GM12878 (cell line): ENCODE data around the gene SMIM12. TPM values are rescaled to one million over a fixed set of nuclear protein-coding genes. Genes with fewer than 3 reads are reported as not detected.

Source experiments
- ATAC-seq: fragments of 200-7000 bp; cut with Tn5 transposase; 3 replicates; pipeline ENCODE4 v1.9.1; 2020; ENCODE audit warnings: mild to moderate bottlenecking, moderate library complexity
- BruUV-seq: library from RNA; stranded (reverse); fragments of 400-500 nt; replicated peaks from 2 replicates; lab custom pipeline; 2021; lab: Mats Ljungman, UMichigan
- CTCF ChIA-PET: fragments of 300-600 bp; sonication (Branson Sonifier 250); formaldehyde crosslinking; extraction: SDS; loops from one replicate; lab custom pipeline; 2021; ENCODE audit warnings: inconsistent platforms; lab: Yijun Ruan, JAX
- POLR2A ChIA-PET: fragments of 350-600 bp; formaldehyde crosslinking; extraction: SDS; loops from one replicate; lab custom pipeline; 2021; ENCODE audit warnings: inconsistent platforms; lab: Charles Lee
- RAD21 ChIA-PET: fragments of 300-600 bp; sonication (Branson Sonifier 250); formaldehyde crosslinking; loops from one replicate; lab custom pipeline; 2023; ENCODE audit warnings: antibody characterized with exemption; ENCODE audit not compliant: unreplicated experiment; lab: Charles Lee
- SMC1A ChIA-PET: fragments of 300-600 bp; sonication (Branson Sonifier 250); formaldehyde crosslinking; loops from one replicate; lab custom pipeline; 2023; ENCODE audit not compliant: unreplicated experiment, uncharacterized antibody; lab: Charles Lee
- DNase-seq: peaks from one replicate; pipeline ENCODE4 v3.0.0-alpha.2; 2011; ENCODE audit warnings: low read depth, low spot score
- FAIRE-seq: peaks from 3 replicates; lab custom pipeline; 2011; peaks lifted over from hg19 to GRCh38; lab: Jason Lieb, UNC
- H2AFZ ChIP-seq: 2 replicates; pipeline ENCODE4 v1.6.0; 2011; ENCODE audit warnings: low read depth, low read length, control low read depth; ENCODE audit not compliant: control insufficient read depth
- H3K27ac ChIP-seq: 2 replicates; pipeline ENCODE4 v1.5.1; 2011; ENCODE audit warnings: control low read depth; ENCODE audit not compliant: control insufficient read depth, insufficient read depth
- H3K27me3 ChIP-seq, 2 experiments: replicated peaks in 1 of 2; 2 replicates each; pipeline versions ENCODE4 v1.6.0 to v1.6.1; 2011; ENCODE audit warnings: low read length in 1 of 2; ENCODE audit not compliant: control insufficient read depth in 2 of 2, insufficient read depth in 2 of 2
- H3K36me3 ChIP-seq, 2 experiments: 2 replicates each; pipeline ENCODE4 v1.5.1; 2011; ENCODE audit warnings: low read length in 1 of 2; ENCODE audit not compliant: control insufficient read depth in 2 of 2, insufficient read depth in 2 of 2
- H3K4me1 ChIP-seq: 2 replicates; pipeline ENCODE4 v1.6.1; 2011; ENCODE audit warnings: mild to moderate bottlenecking, low read length, moderate library complexity, mixed read lengths; ENCODE audit not compliant: control insufficient read depth, insufficient read depth
- H3K4me2 ChIP-seq: 2 replicates; pipeline ENCODE4 v1.6.0; 2011; ENCODE audit warnings: control low read depth; ENCODE audit not compliant: control insufficient read depth, insufficient read depth
- H3K4me3 ChIP-seq: fragments of 200-600 bp; sonication (generic); 2 replicates; pipeline ENCODE4 v1.5.1; 2016
- H3K79me2 ChIP-seq: 2 replicates; pipeline ENCODE4 v1.6.0; 2011; ENCODE audit warnings: low read length; ENCODE audit not compliant: control insufficient read depth, insufficient read depth
- H3K9ac ChIP-seq: 2 replicates; pipeline ENCODE4 v1.8.0; 2011; ENCODE audit warnings: low read length, control low read depth, mixed read lengths; ENCODE audit not compliant: control insufficient read depth, insufficient read depth
- H3K9me3 ChIP-seq: replicated peaks from 3 replicates; pipeline ENCODE4 v1.5.1; 2011; ENCODE audit warnings: mild to moderate bottlenecking, low read length; ENCODE audit not compliant: control insufficient read depth, insufficient read depth
- H4K20me1 ChIP-seq: 2 replicates; pipeline ENCODE4 v1.6.0; 2011; ENCODE audit not compliant: control insufficient read depth, insufficient read depth
- BRCA1 ChIP-seq: IDR thresholded peaks from 2 replicates; pipeline ENCODE4 v1.6.1; 2011; ENCODE audit warnings: low read depth, low read length, improper control_type of control experiment
- EGR1 ChIP-seq, 2 experiments: IDR thresholded peaks; 1 replicate in 1 of 2; 2 replicates in 1 of 2; pipeline ENCODE4 v1.6.1; 2011 to 2012; ENCODE audit warnings: low read depth in 2 of 2, low read length in 2 of 2, borderline replicate concordance in 1 of 2, mild to moderate bottlenecking in 1 of 2, moderate library complexity in 1 of 2
- ESRRA ChIP-seq: IDR thresholded peaks from 2 replicates; pipeline ENCODE4 v1.6.1; 2012; ENCODE audit warnings: mild to moderate bottlenecking, low read length, improper control_type of control experiment
- HCFC1 ChIP-seq: fragments of 150-350 bp; IDR thresholded peaks from 2 replicates; pipeline ENCODE4 v1.6.1; 2014; ENCODE audit warnings: low read length
- HDGF ChIP-seq: fragments of 450-650 bp; IDR thresholded peaks from 2 replicates; pipeline ENCODE4 v1.6.1; 2016; ENCODE audit warnings: antibody characterized with exemption
- MTA3 ChIP-seq: IDR thresholded peaks from 2 replicates; pipeline ENCODE4 v1.6.1; 2012; ENCODE audit warnings: low read length, inconsistent platforms, borderline replicate concordance
- NBN ChIP-seq: fragments of 450-650 bp; IDR thresholded peaks from 2 replicates; pipeline ENCODE4 v1.6.1; 2016
- NR2F1 ChIP-seq: fragments of 450-650 bp; conservative IDR thresholded peaks from 2 replicates; pipeline ENCODE4 v1.6.1; 2017; ENCODE audit warnings: mild to moderate bottlenecking
- PBX3 ChIP-seq: IDR thresholded peaks from 2 replicates; pipeline ENCODE4 v1.6.1; 2011; ENCODE audit warnings: mild to moderate bottlenecking, low read depth, low read length, moderate library complexity; ENCODE audit not compliant: insufficient replicate concordance
- PKNOX1 ChIP-seq: fragments of 450-650 bp; IDR thresholded peaks from 2 replicates; pipeline ENCODE4 v1.6.1; 2016; ENCODE audit warnings: mild to moderate bottlenecking
- SMARCA5 ChIP-seq: fragments of 450-650 bp; IDR thresholded peaks from 2 replicates; pipeline ENCODE4 v1.6.1; 2017; ENCODE audit warnings: mild to moderate bottlenecking
- STAT1 ChIP-seq: fragments of 450-650 bp; conservative IDR thresholded peaks from 2 replicates; pipeline ENCODE4 v1.6.1; 2014; ENCODE audit warnings: antibody characterized with exemption, mild to moderate bottlenecking
- TAF1 ChIP-seq: IDR thresholded peaks from 2 replicates; pipeline ENCODE4 v1.6.1; 2011; ENCODE audit warnings: mild to moderate bottlenecking, low read depth, low read length, borderline replicate concordance
- USF1 ChIP-seq: IDR thresholded peaks from 2 replicates; pipeline ENCODE4 v1.6.1; 2011; ENCODE audit warnings: borderline replicate concordance, low read depth, mild to moderate bottlenecking, moderate library complexity, mixed read lengths, low read length; ENCODE audit not compliant: insufficient read depth; ENCODE audit errors: extremely low read length
- WRNIP1 ChIP-seq: IDR thresholded peaks from 2 replicates; pipeline ENCODE4 v1.6.1; 2011; ENCODE audit warnings: low read depth, low read length, improper control_type of control experiment, borderline replicate concordance
- WGBS: methylation state at CpG from one replicate; pipeline ENCODE4 v1.1.6; 2016; ENCODE audit warnings: low lambda C conversion rate; ENCODE audit not compliant: insufficient replicate concordance, insufficient coverage; ENCODE audit errors: missing lambda C conversion rate; 5-methylcytosine and 5-hydroxymethylcytosine counted together
- in situ Hi-C: fragments of 300-500 bp; cut with MboI; formaldehyde crosslinking; loops from 9 replicates; pipeline ENCODE4 v1.14.3; 2018; ENCODE audit warnings: mixed read lengths
- intact Hi-C: fragments of 100-400 bp; cut with micrococcal nuclease; formaldehyde crosslinking; loops from one replicate; pipeline ENCODE4 v1.14.2; 2022; ENCODE audit not compliant: unreplicated experiment
- polyA plus RNA-seq, 11 experiments: library from polyadenylated mRNA; depleted of rRNA in 4 of 11; unstranded in 6 of 11; stranded (reverse) in 5 of 11; fragments of >200 nt; fragmentation: Nextera tagmentation in 4 of 11; fragmentation: Illumina TruSeq in 1 of 11; extraction: Ambion mirVana in 4 of 11; extraction: Trizol in 1 of 11; gene quantifications; 1 replicate in 1 of 11; 2 replicates in 10 of 11; pipeline versions ENCODE4 v1.2.1 to v1.2.3, GENCODE V29; 2011 to 2016; ENCODE audit warnings: inconsistent platforms in 2 of 11, missing spikeins in 2 of 11, low read depth in 1 of 11
- total RNA-seq, 4 experiments: library from RNA; depleted of rRNA in 3 of 4; stranded (reverse); fragments of >200 nt in 3 of 4; fragmentation: Illumina TruSeq in 1 of 4; extraction: Trizol in 1 of 4; gene quantifications; 2 replicates each; pipeline versions ENCODE4 v1.2.1 to v1.2.3, GENCODE V29; 2013 to 2021
- TF ChIP-seq, protein P1 (sequence below): fragments of 150-350 bp; IDR thresholded peaks from 2 replicates; pipeline ENCODE4 v1.6.1; 2014; ENCODE audit warnings: mild to moderate bottlenecking, low read depth, low read length

The SMIM12 gene
- total and polyA plus RNA-seq, 10 of the 15 experiments (the other 5 are each of a cell fraction or from before 2014, with no cell fraction given): 26.1 to 81.5 (median 44.1) TPM

DNA sequence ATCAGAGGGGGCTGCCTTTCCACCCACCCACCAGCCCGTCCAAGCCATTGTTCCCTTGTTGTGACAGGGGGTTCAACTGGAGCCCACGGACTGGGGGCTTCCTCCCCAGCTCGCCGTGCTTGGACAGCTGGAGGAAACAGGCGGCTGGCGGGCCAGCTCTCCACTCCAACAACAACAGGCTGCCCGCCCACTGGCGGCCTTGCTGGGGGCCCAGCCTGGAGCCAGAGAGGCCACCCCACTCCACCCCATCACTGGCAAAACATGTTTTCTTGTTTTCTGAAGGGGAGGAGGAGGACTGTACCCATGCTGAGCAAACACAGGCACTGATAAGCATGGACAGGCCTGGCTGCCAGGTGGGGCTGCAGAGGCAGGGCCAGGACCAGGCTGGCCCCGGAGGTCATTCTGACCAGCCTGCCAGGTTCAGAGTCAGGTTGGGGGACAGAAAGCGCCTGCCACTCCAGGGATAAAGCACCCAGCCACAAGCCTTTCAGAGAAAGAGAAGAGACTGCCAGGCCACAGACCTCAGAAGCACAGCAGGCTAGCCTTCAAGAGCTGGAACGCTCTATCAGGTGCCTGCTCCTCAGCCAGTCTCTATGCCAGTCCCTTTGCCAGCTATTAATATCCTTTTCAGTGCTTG lies 34.0 kb downstream of the SMIM12 start (continued):
- TF ChIP-seq TAF1 (no peak), HCFC1 (no peak)
- TF ChIP-seq, all 136 proteins: peak for 0

- ChIA-PET SMC1A (no interaction called here), RAD21 (no interaction called here), POLR2A (no interaction called here), CTCF (interaction anchor here (1.3 to 1.7 kb wide), 2 partner anchors 28 to 51 kb away, joined by 4 to 5 read pairs; no protein-coding TSS in a partner anchor)
- no peak for DNase-seq
- in situ Hi-C loops (no loop called here), intact Hi-C loops (no loop called here)
- no peak for FAIRE-seq
- H3K79me2 ChIP-seq: no peaks in the 10 kb centered on the region
- H4K20me1 ChIP-seq: no peaks in the 10 kb centered on the region
- ATAC-seq: no peak
- BruUV-seq: no TSS peak
- no peak overlapping the region for H3K27ac ChIP-seq
- H3K9me3 ChIP-seq: no peaks in the 10 kb centered on the region
- no peak overlapping the region for H3K4me3 ChIP-seq
- no peak overlapping the region for H3K9ac ChIP-seq
- no peaks in the 10 kb centered on the region for H3K36me3 ChIP-seq
- H3K27me3 ChIP-seq: no peaks in the 10 kb centered on the region
- H2AFZ ChIP-seq: no peak overlapping the region
- no peaks in the 10 kb centered on the region for H3K4me1 ChIP-seq
- 54% methylated on average over 3 of the region's 3 CpGs for WGBS
- H3K4me2 ChIP-seq: no peak overlapping the region
- TF ChIP-seq, protein P1, sequence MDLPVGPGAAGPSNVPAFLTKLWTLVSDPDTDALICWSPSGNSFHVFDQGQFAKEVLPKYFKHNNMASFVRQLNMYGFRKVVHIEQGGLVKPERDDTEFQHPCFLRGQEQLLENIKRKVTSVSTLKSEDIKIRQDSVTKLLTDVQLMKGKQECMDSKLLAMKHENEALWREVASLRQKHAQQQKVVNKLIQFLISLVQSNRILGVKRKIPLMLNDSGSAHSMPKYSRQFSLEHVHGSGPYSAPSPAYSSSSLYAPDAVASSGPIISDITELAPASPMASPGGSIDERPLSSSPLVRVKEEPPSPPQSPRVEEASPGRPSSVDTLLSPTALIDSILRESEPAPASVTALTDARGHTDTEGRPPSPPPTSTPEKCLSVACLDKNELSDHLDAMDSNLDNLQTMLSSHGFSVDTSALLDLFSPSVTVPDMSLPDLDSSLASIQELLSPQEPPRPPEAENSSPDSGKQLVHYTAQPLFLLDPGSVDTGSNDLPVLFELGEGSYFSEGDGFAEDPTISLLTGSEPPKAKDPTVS: no peak
- TF ChIP-seq MTA3: no peak
- no peak for TF ChIP-seq SMARCA5
- TF ChIP-seq HDGF: no peak
- no peak for TF ChIP-seq STAT1
- TF ChIP-seq USF1: no peak
- no peak for TF ChIP-seq EGR1 (IDR thresholded peaks at IDR 0.05; ENCODE audit: borderline replicate concordance in 1 of 2, low read depth in 2 of 2, low read length in 2 of 2)
- TF ChIP-seq ESRRA: no peak
- TF ChIP-seq TAF1: no peak
- no peak for TF ChIP-seq BRCA1
- TF ChIP-seq NBN: no peak
- TF ChIP-seq NR2F1: no peak
- no peak for TF ChIP-seq WRNIP1
- TF ChIP-seq PKNOX1: no peak
- no peak for TF ChIP-seq PBX3
Observed at GRCh38 chr1:34824817-34825454, 34.6 kb downstream of the SMIM12 start.
